GM12891 (cell line): ENCODE measurements around the gene PABPN1L.
"Not testable (repeated sequence)": the region's sequence is repeated elsewhere in the genome, so short reads cannot be mapped to it uniquely, and the experiment has no call there.

ENCODE experiments used
- POLR2A ChIP-seq: IDR thresholded peaks from 2 replicates; pipeline ENCODE4 v1.6.1; 2011; ENCODE audit warnings: low read depth, low read length, control low read depth
- POLR2AphosphoS5 ChIP-seq: IDR thresholded peaks from 2 replicates; pipeline ENCODE4 v1.6.1; 2011; ENCODE audit warnings: low read depth, low read length, control low read depth
- POU2F2 ChIP-seq: IDR thresholded peaks from 2 replicates; pipeline ENCODE4 v1.6.1; 2011; ENCODE audit warnings: low read depth, mild to moderate bottlenecking, control low read depth, low read length, moderate library complexity
- SPI1 ChIP-seq: IDR thresholded peaks from 2 replicates; pipeline ENCODE4 v1.6.1; 2011; ENCODE audit warnings: low read depth, low read length, control low read depth
- TAF1 ChIP-seq: IDR thresholded peaks from 2 replicates; pipeline ENCODE4 v1.6.1; 2011; ENCODE audit warnings: low read depth, low read length, control low read depth

DNA sequence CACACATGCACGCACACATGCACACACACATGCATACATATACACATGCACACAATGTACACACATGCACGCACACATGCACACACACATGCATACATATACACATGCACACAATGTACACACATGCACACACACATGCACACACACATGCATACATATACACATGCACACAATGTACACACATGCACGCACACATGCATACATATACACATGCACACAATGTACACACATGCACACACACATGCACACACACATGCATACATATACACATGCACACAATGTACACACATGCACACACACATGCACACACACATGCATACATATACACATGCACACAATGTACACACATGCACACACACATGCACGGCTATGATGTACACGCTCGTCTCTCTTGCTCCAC, 27.8 kb upstream of the PABPN1L start:
- TF ChIP-seq POLR2A, POLR2AphosphoS5, SPI1, POU2F2, TAF1: not testable (repeated sequence)
